Thymus (tissue), 11 donors: ENCODE measurements around the gene PIGK. TPM values are rescaled to one million over a fixed set of nuclear protein-coding genes. Genes with fewer than 3 reads are reported as not detected.
A peak's percentile ranks its signal among the peaks of the same experiment; 100 is the strongest.
"Not testable (repeated sequence)": the region's sequence is repeated elsewhere in the genome, so short reads cannot be mapped to it uniquely, and the experiment has no call there.

Experiments used
- DNase-seq, 9 donors: peaks; one replicate each; pipeline ENCODE4 v3.0.0-alpha.2; 2013; ENCODE audit warnings: low spot score in 9 of 9, low read depth in 6 of 9, missing footprints in 1 of 9
- H3K27ac ChIP-seq, 2 donors: one replicate each; pipeline ENCODE4 v1.5.1; 2013; ENCODE audit warnings: control low read depth in 1 of 2, low read depth in 1 of 2, low read length in 1 of 2, mild to moderate bottlenecking in 1 of 2, moderate library complexity in 1 of 2
- H3K27me3 ChIP-seq, 2 donors: one replicate each; pipeline ENCODE4 v1.5.1; 2013; ENCODE audit warnings: low read length in 1 of 2; ENCODE audit not compliant: control insufficient read depth in 2 of 2, insufficient read depth in 1 of 2
- H3K36me3 ChIP-seq, 2 donors: one replicate each; pipeline ENCODE4 v1.5.1; 2013; ENCODE audit warnings: low read length in 1 of 2, mild to moderate bottlenecking in 1 of 2, moderate library complexity in 1 of 2; ENCODE audit not compliant: control insufficient read depth in 2 of 2, insufficient read depth in 2 of 2
- H3K4me1 ChIP-seq, 2 donors: one replicate each; pipeline ENCODE4 v1.5.1; 2013; ENCODE audit warnings: low read length in 2 of 2; ENCODE audit not compliant: control insufficient read depth in 2 of 2, insufficient read depth in 2 of 2
- H3K4me3 ChIP-seq, 2 donors: one replicate each; pipeline ENCODE4 v1.5.1; 2013; ENCODE audit warnings: low read length in 2 of 2, control low read depth in 1 of 2, mild to moderate bottlenecking in 1 of 2
- H3K9me3 ChIP-seq, 2 donors: one replicate each; pipeline ENCODE4 v1.5.1; 2013; ENCODE audit warnings: low read length in 1 of 2, mild to moderate bottlenecking in 1 of 2; ENCODE audit not compliant: control insufficient read depth in 2 of 2, insufficient read depth in 1 of 2
- WGBS: extraction: QIAGEN DNeasy Blood & Tissue Kit; methylation state at CpG from one replicate; pipeline ENCODE4 v1.1.7; 2013; 5-methylcytosine and 5-hydroxymethylcytosine counted together
- polyA plus RNA-seq: library from polyadenylated mRNA; stranded (reverse); fragments of 200-250 nt; gene quantifications from one replicate; pipeline ENCODE4 v1.2.3, GENCODE V29; 2013
- total RNA-seq: library from RNA; stranded (reverse); fragments of 120-200 nt; gene quantifications from one replicate; pipeline ENCODE4 v1.2.4, GENCODE V29; 2013
- donor health status: healthy.

PIGK gene
- total and polyA plus RNA-seq, 2 donors, result 14.6 to 31.2 TPM

DNA sequence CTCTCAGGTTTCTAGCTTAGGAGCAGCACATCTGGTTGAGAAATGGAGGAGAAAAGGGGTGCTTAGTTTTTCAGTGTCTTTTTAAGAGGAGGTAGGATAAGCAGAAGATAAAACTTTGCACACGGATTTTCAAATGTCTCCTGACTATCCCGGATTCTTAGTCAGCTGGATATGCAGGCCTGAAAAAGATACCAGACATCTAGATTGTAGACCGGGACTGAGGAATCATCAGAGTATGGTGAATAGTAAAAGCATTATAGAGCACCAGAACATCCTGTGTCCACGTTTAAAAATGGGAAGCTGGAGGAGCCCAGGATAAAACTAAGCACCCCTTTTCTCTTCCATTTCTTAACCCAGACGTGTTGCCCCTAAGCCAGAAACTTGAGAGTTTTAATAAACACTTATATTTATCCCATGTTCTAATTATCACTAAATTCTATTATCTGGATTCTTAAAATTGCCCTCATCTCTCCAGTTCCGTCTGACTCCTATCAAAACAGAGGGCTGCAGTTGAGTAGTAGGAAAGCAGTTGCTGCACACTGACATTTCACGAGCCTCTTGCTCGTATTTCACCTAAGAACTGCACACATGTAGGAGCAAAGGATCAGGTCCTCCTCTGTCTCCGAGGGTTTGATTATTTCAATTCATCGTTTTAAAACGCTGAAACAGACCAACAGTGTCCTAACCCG lies 609 bp downstream of the PIGK start:
- no peaks in the 10 kb centered on the region for H3K27me3 ChIP-seq
- H3K27ac ChIP-seq, result peak overlapping the region; percentile 78 to 92
- H3K4me3 ChIP-seq, result peak overlapping the region; percentile 85 to 98
- DNase-seq, result peak in 2 of 9 donors; percentile 6 to 18
- whole genome bisulfite sequencing, result 17% methylated on average over 12 of the region's 12 CpGs
- H3K36me3 ChIP-seq, result no peaks in the 10 kb centered on the region
- H3K9me3 ChIP-seq, result no peaks in the 10 kb centered on the region
- peaks cover 3 to 7% of the 10 kb centered on the region in 2 donors for H3K4me1 ChIP-seq

DNA sequence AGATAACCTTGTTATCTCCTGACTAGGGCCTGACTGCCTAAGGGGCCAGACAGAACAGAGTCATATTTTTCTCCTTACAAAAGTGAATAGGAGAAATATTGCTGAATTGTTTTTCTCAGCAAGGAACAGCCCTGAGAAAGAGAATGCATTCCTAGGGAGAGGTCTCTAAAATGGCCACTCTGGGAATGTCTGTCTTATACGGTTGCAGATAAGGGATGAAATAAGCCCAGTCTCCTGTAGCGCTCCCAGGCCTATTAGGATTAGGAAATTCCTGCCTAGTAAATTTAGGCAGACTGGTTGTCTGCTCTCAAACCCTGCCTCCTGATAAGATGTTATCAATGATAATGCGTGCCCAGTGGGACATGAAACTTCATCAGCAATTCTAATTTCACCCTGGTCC lies 15.2 kb downstream of the PIGK start:
- H3K9me3 ChIP-seq, DNase-seq, H3K4me1 ChIP-seq, H3K36me3 ChIP-seq, H3K4me3 ChIP-seq, H3K27ac ChIP-seq, H3K27me3 ChIP-seq: not testable (repeated sequence)
- 98% methylated on average over 3 of the region's 3 CpGs for WGBS

DNA sequence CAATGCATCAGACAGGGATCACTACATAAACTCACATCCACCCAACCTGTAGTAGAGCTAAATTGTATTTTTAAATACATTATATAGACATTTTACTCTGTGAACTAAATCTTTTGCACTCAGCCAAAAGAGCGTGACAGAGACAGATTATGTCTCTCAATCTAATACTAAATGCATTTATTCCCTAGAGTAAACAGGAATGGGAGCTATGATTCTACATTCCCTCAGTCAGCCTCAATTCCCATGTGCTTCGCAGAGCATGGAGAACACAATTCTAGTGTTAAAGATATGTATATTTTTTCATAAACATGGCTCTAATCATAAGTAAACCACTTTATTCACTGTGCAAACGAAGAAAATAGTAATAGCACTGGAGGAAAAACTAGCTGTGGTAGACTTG lies 16.5 kb downstream of the PIGK start:
- Histone ChIP-seq H3K4me1 (no peaks in the 10 kb centered on the region), H3K36me3 (no peaks in the 10 kb centered on the region), H3K27ac (no peak overlapping the region), H3K27me3 (no peaks in the 10 kb centered on the region), H3K4me3 (no peak overlapping the region), H3K9me3 (no peaks in the 10 kb centered on the region)
- DNase-seq, result no peak
- WGBS, result 95% methylated on average over 3 of the region's 3 CpGs

DNA sequence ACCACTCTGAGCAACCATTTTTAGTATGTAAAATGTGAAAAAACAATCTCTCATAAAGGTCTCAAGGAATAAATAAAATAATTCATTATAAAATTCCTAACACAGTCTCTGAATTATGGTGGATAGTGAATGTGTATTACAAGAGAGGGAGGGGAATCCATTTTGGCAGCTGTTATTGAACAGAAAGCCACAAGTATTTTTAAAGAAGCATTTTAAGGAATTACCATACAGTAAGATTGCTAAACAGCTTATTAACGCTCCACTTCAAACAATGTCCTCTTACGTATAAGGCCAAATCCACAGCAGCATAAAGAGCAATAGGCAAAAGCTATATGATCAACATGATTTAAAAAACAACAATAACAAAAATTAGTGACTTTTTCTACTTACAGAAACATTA lies 18.4 kb downstream of the PIGK start:
- 99% methylated on average over 2 of the region's 2 CpGs for WGBS
- Histone ChIP-seq H3K27ac (no peak overlapping the region), H3K4me1 (no peaks in the 10 kb centered on the region), H3K4me3 (no peak overlapping the region), H3K27me3 (no peaks in the 10 kb centered on the region), H3K9me3 (no peaks in the 10 kb centered on the region), H3K36me3 (no peaks in the 10 kb centered on the region)
- no peak for DNase-seq

DNA sequence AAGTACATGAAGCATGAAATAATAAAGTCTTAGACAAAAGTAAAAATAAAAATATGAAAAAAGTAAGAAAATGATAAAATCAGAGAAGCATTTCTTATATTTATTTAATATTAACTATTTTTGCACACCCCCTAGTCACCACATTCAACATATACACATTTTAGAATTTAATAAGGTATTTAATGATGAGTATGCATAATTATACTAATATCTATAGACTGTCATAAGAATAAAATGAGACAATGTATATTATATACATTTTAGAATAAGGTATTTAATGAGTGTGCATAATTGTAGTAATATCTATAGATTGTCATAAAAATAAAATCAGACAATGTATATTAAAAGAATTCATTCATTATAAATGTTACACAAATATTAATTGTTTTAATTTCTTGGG lies 18.9 kb downstream of the PIGK start:
- no peaks in the 10 kb centered on the region for H3K36me3 ChIP-seq
- no peaks in the 10 kb centered on the region for H3K27me3 ChIP-seq
- no peak overlapping the region for H3K27ac ChIP-seq
- H3K9me3 ChIP-seq, result no peaks in the 10 kb centered on the region
- no peak for DNase-seq
- H3K4me3 ChIP-seq, result no peak overlapping the region
- no peaks in the 10 kb centered on the region for H3K4me1 ChIP-seq

DNA sequence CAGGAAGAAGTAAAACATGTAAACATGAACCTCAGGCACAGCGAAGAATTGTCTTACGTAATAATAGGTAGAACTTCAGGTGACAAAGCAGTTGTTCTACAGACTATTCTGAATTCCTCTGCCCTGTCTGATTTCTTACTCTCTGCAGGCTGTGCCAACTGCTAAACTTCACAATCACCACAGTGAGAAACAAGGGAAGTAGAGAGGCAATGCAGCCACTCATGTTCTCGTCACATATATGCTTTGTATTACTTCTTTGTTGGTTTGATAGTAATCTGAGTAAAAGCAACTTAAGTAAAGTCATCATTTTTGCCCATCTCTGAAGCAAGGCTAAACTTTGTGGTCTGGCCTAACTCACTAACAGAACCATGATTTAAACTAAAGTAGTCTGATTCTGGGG lies 21.9 kb downstream of the PIGK start:
- Histone ChIP-seq H3K9me3 (no peaks in the 10 kb centered on the region), H3K27ac (no peak overlapping the region), H3K4me1 (no peaks in the 10 kb centered on the region), H3K36me3 (peaks cover 0 to 4% of the 10 kb centered on the region in 2 donors), H3K27me3 (no peaks in the 10 kb centered on the region), H3K4me3 (no peak overlapping the region)
- no peak for DNase-seq
- WGBS, result 97% methylated on average over 3 of the region's 3 CpGs

DNA sequence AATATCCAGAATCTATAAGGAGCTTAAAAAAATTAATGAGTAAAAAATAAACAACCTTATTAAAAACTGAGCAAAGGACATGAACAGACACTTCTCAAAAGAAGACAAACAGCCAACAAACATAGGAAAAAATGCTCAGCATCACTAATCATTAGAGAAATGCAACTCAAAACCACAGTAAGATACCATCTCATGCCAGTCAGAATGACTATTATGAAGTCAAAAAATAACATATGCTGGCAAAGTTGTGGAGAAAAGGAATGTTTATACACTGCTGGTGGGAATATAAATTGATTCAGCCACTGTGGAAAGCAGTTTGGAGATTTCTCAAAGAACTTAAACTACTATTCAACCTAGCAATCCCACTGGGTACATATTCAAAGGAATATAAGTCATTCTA lies 25.3 kb downstream of the PIGK start:
- no peak overlapping the region for H3K27ac ChIP-seq
- H3K36me3 ChIP-seq, result peaks cover 0 to 4% of the 10 kb centered on the region in 2 donors
- no peak for DNase-seq
- H3K27me3 ChIP-seq, result no peaks in the 10 kb centered on the region
- no peaks in the 10 kb centered on the region for H3K9me3 ChIP-seq
- no peaks in the 10 kb centered on the region for H3K4me1 ChIP-seq
- H3K4me3 ChIP-seq, result no peak overlapping the region

DNA sequence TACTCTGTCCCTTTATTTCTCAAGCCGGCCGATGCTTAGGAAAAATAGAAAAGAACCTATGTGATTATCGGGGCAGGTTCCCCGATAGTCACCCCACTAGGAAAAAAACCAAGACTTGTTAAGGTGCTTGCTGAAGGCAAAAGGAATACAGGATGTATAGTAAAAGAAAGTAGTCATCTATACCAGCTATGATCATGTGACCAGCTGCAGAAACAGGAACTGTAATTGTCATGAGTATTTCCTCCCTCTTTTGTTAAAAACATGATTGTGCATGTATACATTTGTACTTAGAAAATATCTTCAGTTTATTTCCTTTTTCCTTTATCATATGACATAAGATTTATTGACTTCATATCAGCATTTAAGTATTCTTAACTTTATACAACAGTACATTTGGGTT lies 30.5 kb downstream of the PIGK start:
- 96% methylated on average over 4 of the region's 4 CpGs for WGBS
- no peak overlapping the region for H3K27ac ChIP-seq
- no peaks in the 10 kb centered on the region for H3K9me3 ChIP-seq
- no peaks in the 10 kb centered on the region for H3K4me1 ChIP-seq
- no peaks in the 10 kb centered on the region for H3K27me3 ChIP-seq
- DNase-seq, result no peak
- no peak overlapping the region for H3K4me3 ChIP-seq
- peaks cover 0 to 3% of the 10 kb centered on the region in 2 donors for H3K36me3 ChIP-seq

DNA sequence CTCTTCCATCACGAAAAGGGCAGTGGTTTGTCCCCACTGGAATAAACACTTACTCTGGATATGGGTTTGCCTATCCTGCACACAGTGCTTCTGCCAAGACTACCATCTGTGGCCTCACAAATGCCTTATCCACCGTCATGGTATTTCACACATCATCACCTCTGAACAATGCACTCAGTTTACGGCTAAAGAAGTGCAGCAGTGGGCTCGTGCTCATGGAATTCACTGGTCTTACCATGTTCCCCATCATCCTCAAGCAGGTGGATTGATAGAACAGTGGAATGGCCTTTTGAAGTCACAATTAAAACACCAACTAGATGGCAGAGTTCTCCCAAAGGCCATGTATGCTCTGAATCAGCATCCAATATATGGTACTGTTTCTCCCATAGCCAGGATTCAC lies 32.3 kb downstream of the PIGK start:
- H3K4me3 ChIP-seq, H3K27ac ChIP-seq, H3K9me3 ChIP-seq, H3K4me1 ChIP-seq, DNase-seq, H3K27me3 ChIP-seq, H3K36me3 ChIP-seq: not testable (repeated sequence)
- WGBS, result 98% methylated on average over 4 of the region's 4 CpGs

DNA sequence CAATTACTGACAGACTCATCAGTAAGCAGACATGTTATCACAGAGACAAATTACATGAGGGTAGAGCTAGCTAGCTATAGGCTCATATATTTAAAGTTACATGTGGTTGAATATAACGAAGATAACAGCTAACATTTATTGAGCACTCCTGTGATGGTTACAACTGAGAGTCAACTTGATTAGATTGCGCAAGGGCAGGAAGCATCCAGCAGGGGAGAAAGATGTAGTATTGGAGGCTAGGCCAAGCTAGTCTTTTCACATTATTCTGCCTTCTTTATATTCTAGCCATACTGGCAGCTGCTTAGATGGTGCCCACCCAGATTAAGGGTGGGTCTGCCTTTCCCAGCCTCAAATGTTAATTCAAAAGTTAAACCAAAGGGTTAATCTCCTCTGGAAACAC lies 37.1 kb downstream of the PIGK start:
- DNase-seq, result no peak
- WGBS, result 98% methylated on average over 2 of the region's 2 CpGs
- Histone ChIP-seq H3K36me3 (peaks cover 0 to 3% of the 10 kb centered on the region in 2 donors), H3K27me3 (no peaks in the 10 kb centered on the region), H3K4me1 (no peaks in the 10 kb centered on the region), H3K4me3 (no peak overlapping the region), H3K9me3 (peaks cover 0 to 3% of the 10 kb centered on the region in 2 donors), H3K27ac (no peak overlapping the region)
